Measurements from ENCODE around the gene BCL2A1.

Gene BCL2A1

DNA sequence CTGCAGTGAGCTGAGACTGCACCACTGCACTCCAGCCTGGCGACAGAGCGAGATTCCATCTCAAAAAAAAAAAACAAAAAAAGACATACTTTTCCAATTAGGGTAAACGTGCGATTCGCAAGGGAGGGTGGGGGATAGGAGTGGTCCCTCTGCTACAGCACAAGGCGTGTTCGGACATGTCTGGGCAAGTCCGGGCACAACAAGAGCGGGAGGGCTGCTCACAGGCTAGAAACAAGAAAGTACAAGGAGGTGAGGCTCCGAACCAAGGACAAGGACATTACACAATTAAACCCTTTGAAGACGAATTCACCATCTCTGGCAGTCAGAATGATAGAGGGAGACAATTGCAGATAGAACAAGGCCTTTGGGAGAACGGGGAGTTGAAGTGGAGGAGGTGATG, 32.2 kb upstream of the BCL2A1 start:
- no peak for DNase-seq (ENCODE audit: low read depth, low spot score)

DNA sequence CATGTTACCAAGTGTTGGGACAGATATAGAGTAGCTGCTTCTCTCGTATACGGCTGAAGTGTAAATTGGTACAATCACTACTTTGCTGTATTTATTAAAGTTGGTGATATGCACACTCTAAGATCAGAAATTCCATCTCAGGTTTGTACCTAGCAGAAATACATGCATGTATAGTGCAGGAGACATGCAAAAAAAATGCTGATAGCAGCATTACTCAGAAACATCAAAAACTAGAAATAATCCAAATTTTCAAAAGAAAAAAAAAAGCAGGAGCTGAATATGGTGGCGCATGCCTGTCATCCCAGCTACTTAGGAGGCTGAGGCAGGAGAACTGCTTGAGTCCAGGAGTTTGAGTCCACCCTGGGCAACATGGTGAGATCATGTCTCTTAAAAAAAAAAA, 31.3 kb upstream of the BCL2A1 start:
- in situ Hi-C loops (cut with HindIII; ENCODE audit: low sequenced_read_pairs): no loop called here
- no peak for DNase-seq (ENCODE audit: low read depth, low spot score)
- no peak overlapping the region for H3K4me3 ChIP-seq (ENCODE audit: low read depth, low read length)
- TF ChIP-seq, protein P1, sequence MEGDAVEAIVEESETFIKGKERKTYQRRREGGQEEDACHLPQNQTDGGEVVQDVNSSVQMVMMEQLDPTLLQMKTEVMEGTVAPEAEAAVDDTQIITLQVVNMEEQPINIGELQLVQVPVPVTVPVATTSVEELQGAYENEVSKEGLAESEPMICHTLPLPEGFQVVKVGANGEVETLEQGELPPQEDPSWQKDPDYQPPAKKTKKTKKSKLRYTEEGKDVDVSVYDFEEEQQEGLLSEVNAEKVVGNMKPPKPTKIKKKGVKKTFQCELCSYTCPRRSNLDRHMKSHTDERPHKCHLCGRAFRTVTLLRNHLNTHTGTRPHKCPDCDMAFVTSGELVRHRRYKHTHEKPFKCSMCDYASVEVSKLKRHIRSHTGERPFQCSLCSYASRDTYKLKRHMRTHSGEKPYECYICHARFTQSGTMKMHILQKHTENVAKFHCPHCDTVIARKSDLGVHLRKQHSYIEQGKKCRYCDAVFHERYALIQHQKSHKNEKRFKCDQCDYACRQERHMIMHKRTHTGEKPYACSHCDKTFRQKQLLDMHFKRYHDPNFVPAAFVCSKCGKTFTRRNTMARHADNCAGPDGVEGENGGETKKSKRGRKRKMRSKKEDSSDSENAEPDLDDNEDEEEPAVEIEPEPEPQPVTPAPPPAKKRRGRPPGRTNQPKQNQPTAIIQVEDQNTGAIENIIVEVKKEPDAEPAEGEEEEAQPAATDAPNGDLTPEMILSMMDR (IDR thresholded peaks at IDR 0.05; ENCODE audit: low read depth, low read length): no peak

More for the DNA sequence above, 32.2 kb upstream of the BCL2A1 start:
- in situ Hi-C loops (cut with HindIII; ENCODE audit: low sequenced_read_pairs): no loop called here
- no peak overlapping the region for H3K4me3 ChIP-seq (ENCODE audit: low read depth, low read length)
- TF ChIP-seq, protein P1 (IDR thresholded peaks at IDR 0.05; ENCODE audit: low read depth, low read length): no peak

DNA sequence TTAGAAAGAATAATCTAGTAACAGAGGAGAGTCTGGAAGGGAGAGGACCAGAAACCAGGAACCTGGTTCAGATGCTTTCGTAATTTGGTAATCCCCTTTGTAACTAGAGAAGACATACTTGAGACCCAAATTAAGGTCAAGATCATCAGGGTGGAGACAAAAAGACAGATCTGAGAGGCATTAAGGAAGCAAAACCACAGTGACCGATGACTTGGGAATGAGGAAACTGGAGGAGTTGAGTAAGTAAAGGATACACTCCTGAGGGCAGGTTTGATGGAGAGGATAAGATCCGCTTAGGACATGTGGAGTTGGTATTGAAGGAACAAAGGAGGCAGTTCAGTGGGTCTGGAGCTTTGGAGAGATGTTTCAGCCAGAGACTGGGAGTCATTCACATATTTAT, 23.6 kb upstream of the BCL2A1 start:
- DNase-seq (ENCODE audit: low read depth, low spot score): no peak
- TF ChIP-seq, protein P1 (IDR thresholded peaks at IDR 0.05; ENCODE audit: low read depth, low read length): no peak
- no peak overlapping the region for H3K4me3 ChIP-seq (ENCODE audit: low read depth, low read length)
- in situ Hi-C loops (cut with HindIII; ENCODE audit: low sequenced_read_pairs): no loop called here

DNA sequence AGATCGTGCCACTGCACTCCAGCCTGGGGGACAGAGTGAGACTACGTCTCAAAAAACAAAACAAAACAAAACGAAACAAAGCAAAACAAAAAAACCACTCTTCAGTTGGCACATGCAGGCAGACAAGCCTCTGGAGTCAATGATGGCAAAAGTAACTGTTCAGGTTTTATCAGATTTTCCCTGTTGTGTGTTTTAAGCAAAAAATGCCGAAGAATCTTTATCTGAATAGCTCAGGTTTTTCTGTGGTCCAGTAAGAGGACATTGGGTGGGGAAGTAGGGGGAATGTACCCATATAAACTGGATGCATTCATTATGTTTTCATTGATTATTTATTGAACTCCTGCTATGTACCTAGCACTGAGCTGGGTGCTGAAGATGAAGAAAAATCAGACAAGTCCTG, 20.8 kb upstream of the BCL2A1 start:
- TF ChIP-seq, protein P1 (IDR thresholded peaks at IDR 0.05; ENCODE audit: low read depth, low read length): no peak
- in situ Hi-C loops (cut with HindIII; ENCODE audit: low sequenced_read_pairs): no loop called here
- no peak overlapping the region for H3K4me3 ChIP-seq (ENCODE audit: low read depth, low read length)
- no peak for DNase-seq (ENCODE audit: low read depth, low spot score)

DNA sequence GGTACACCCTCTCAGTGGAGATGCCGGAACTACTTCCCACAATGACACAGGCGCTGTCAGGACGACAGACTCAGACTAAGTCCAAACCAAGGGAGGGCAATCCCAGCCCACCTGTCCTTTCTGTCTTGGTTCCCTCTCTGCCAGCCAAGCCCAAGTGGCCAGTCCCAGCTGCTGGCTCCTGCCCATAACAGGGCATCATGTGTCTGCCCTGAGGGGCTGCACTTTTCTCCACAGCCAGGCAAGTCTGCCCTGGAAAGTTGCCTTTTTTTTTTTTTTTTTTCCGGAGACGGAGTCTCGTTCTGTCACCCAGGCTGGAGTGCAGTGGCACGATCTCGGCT, 20.0 kb upstream of the BCL2A1 start:
- TF ChIP-seq, protein P1 (IDR thresholded peaks at IDR 0.05; ENCODE audit: low read depth, low read length): no peak
- DNase-seq (ENCODE audit: low read depth, low spot score): no peak
- no peak overlapping the region for H3K4me3 ChIP-seq (ENCODE audit: low read depth, low read length)
- in situ Hi-C loops (cut with HindIII; ENCODE audit: low sequenced_read_pairs): no loop called here

DNA sequence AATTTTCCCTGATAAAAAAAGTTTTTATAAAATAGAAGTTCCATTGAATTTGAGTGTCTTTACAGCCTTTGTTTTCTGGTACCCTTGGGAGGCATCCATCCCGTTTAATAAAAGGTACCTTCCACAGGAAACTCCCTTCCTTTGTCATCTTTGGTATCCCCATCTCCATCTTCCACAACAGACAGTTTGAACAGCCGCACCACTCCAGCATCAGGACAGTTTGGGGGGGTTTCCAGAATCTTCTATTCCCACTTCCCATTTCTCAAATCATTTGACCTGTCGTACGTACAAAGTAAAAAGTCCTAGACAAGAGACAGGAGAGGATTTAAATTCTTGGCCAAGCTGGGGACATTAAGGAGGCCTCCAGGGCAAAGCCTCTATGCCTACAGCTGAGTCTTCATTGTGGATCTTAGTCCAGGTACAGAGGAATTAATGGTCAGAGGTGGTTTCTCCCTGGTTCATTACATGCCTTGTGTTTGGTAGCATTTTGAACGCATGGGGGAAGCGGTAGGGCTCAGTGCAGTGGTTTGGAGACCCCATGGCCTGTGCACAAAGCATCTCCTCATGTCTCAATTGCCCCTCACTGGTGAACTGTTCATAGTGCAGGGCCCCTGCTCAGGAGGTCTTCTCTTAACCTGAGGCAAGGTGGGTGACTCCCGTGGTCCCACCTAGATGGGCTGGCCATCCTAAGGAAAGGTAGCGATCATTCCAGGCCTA, 19.4 kb upstream of the BCL2A1 start:
- H3K4me3 ChIP-seq (ENCODE audit: low read depth, low read length): no peak overlapping the region
- no peak for DNase-seq (ENCODE audit: low read depth, low spot score)
- in situ Hi-C loops (cut with HindIII; ENCODE audit: low sequenced_read_pairs): no loop called here
- TF ChIP-seq, protein P1 (IDR thresholded peaks at IDR 0.05; ENCODE audit: low read depth, low read length): no peak
